RPMI8226 (cell line): Measurements from ENCODE around the gene TAS1R3.

ENCODE experiments used
- DNase-seq: peaks from one replicate; pipeline ENCODE4 v3.0.0-alpha.2; 2015

TAS1R3 gene

GRCh38 chr1:1371746-1372711 is 40.9 kb downstream of the TAS1R3 start:
- peak; percentile 83 for DNase-seq

GRCh38 chr1:1373051-1373814 is 42.2 kb downstream of the TAS1R3 start:
- no peak for DNase-seq

- no peak for DNase-seq
Observed at GRCh38 chr1:1373815-1374588, 42.9 kb downstream of the TAS1R3 start.

- DNase-seq = no peak
Observed at GRCh38 chr1:1374589-1374928, 43.5 kb downstream of the TAS1R3 start.

GRCh38 chr1:1374929-1375662 is 44.0 kb downstream of the TAS1R3 start, which contains the start of gene AURKAIP1:
Gene AURKAIP1 (minus strand): TSS chr1:1375207. CDS start chr1:1374756, 451 bp downstream.
- peak; percentile 100 for DNase-seq

GRCh38 chr1:1376551-1377226 is 45.6 kb downstream of the TAS1R3 start:
- DNase-seq = no peak

GRCh38 chr1:1377540-1378205 is 46.6 kb downstream of the TAS1R3 start:
- DNase-seq = no peak

- no peak for DNase-seq
Observed at GRCh38 chr1:1380860-1381259, 49.8 kb downstream of the TAS1R3 start.

- no peak for DNase-seq
Observed at GRCh38 chr1:1381294-1381693, 50.2 kb downstream of the TAS1R3 start.
